ENCODE measurements around the gene CSNK2A2. TPM values are rescaled to one million over a fixed set of nuclear protein-coding genes. Genes with fewer than 3 reads are reported as not detected.

The CSNK2A2 gene
- total RNA-seq, result 10 to 100 TPM; 94.9 to 98.5 TPM

GRCh38 chr16:58198022-58198683, at the start of gene CSNK2A2:
Gene CSNK2A2, minus strand, starts transcription at chr16:58198106. Its CDS starts 370 bp downstream, at chr16:58197736.
- CTCF ChIA-PET, result interaction anchor here (0.6 to 0.7 kb wide), 2 partner anchors 8 to 341 kb away, joined by 3 read pairs; no protein-coding TSS in a partner anchor
- POLR2A ChIA-PET, result no interaction called here

GRCh38 chr16:58243528-58244004, 45.7 kb upstream of the CSNK2A2 start:
- POLR2A ChIA-PET, result no interaction called here
- CTCF ChIA-PET, result no interaction called here

- ChIA-PET CTCF (no interaction called here), POLR2A (no interaction called here)
Observed at GRCh38 chr16:58236831-58237230, 38.9 kb upstream of the CSNK2A2 start.

- ChIA-PET POLR2A (no interaction called here), CTCF (no interaction called here)
Observed at GRCh38 chr16:58236231-58236690, 38.4 kb upstream of the CSNK2A2 start.

GRCh38 chr16:58235663-58236062, 37.8 kb upstream of the CSNK2A2 start:
- POLR2A ChIA-PET, result no interaction called here
- CTCF ChIA-PET, result no interaction called here

GRCh38 chr16:58234831-58235595, 37.1 kb upstream of the CSNK2A2 start:
- ChIA-PET POLR2A (no interaction called here), CTCF (no interaction called here)

GRCh38 chr16:58230259-58230658, 32.4 kb upstream of the CSNK2A2 start:
- ChIA-PET CTCF (no interaction called here), POLR2A (no interaction called here)

- POLR2A ChIA-PET, result no interaction called here
Observed at GRCh38 chr16:58226790-58227189, 28.9 kb upstream of the CSNK2A2 start.

GRCh38 chr16:58225965-58226602, 28.2 kb upstream of the CSNK2A2 start:
- CTCF ChIA-PET, result no interaction called here
- POLR2A ChIA-PET, result no interaction called here

More at GRCh38 chr16:58226790-58227189, 28.9 kb upstream of the CSNK2A2 start:
- CTCF ChIA-PET, result no interaction called here

GRCh38 chr16:58222532-58223316, 24.8 kb upstream of the CSNK2A2 start:
- POLR2A ChIA-PET, result no interaction called here
- CTCF ChIA-PET, result interaction anchor here (0.7 kb wide), 1 partner anchor 385 kb away, joined by 3 read pairs; no protein-coding TSS in a partner anchor

- POLR2A ChIA-PET, result no interaction called here
- CTCF ChIA-PET, result no interaction called here
Observed at GRCh38 chr16:58219432-58219831, 21.5 kb upstream of the CSNK2A2 start.

- CTCF ChIA-PET, result no interaction called here
- POLR2A ChIA-PET, result no interaction called here
Observed at GRCh38 chr16:58218786-58219185, 20.9 kb upstream of the CSNK2A2 start.

GRCh38 chr16:58217311-58217925, 19.5 kb upstream of the CSNK2A2 start:
- ChIA-PET POLR2A (no interaction called here), CTCF (no interaction called here)

GRCh38 chr16:58212824-58213655, 15.1 kb upstream of the CSNK2A2 start:
- ChIA-PET CTCF (no interaction called here), POLR2A (no interaction called here)

- ChIA-PET POLR2A (no interaction called here), CTCF (no interaction called here)
Observed at GRCh38 chr16:58211846-58212245, 13.9 kb upstream of the CSNK2A2 start.

- ChIA-PET CTCF (no interaction called here), POLR2A (no interaction called here)
Observed at GRCh38 chr16:58211245-58211644, 13.3 kb upstream of the CSNK2A2 start.

- CTCF ChIA-PET, result interaction anchor here (0.6 to 1.4 kb wide), 2 partner anchors 7 to 140 kb away, joined by 3 to 4 read pairs; no protein-coding TSS in a partner anchor
- POLR2A ChIA-PET, result no interaction called here
Observed at GRCh38 chr16:58205276-58206036, 7.5 kb upstream of the CSNK2A2 start.

- ChIA-PET POLR2A (no interaction called here), CTCF (no interaction called here)
Observed at GRCh38 chr16:58201163-58201562, 3.3 kb upstream of the CSNK2A2 start.

Measured in activated CD8-positive, alpha-beta memory T cell treated with anti-CD3 and anti-CD28 coated beads for 36 hours (primary cell).